HepG2 (cell line): ENCODE data around the gene RTF1. TPM values are rescaled to one million over a fixed set of nuclear protein-coding genes. Genes with fewer than 3 reads are reported as not detected.

Source experiments
- ATAD3A ChIP-seq: sonication (generic); formaldehyde crosslinking; IDR thresholded peaks from 2 replicates; pipeline ENCODE4 v1.4.0; 2020; ENCODE audit warnings: missing genetic modification reagents
- ELK4 ChIP-seq: sonication (generic); formaldehyde crosslinking; IDR thresholded peaks from 2 replicates; pipeline ENCODE4 v1.9.0; 2021; ENCODE audit warnings: missing genetic modification reagents, borderline replicate concordance
- IKZF4 ChIP-seq: sonication (generic); formaldehyde crosslinking; IDR thresholded peaks from 2 replicates; pipeline ENCODE4 v1.5.1; 2020; ENCODE audit warnings: borderline replicate concordance, mild to moderate bottlenecking, low read depth, missing genetic modification reagents; ENCODE audit errors: not compliant biosample characterization
- KDM4B ChIP-seq: sonication (generic); formaldehyde crosslinking; IDR thresholded peaks from 2 replicates; pipeline ENCODE4 v1.4.0; 2020; ENCODE audit warnings: missing genetic modification reagents
- MATR3 ChIP-seq: sonication (generic); formaldehyde crosslinking; IDR thresholded peaks from 2 replicates; pipeline ENCODE4 v1.4.0; 2020; ENCODE audit warnings: missing genetic modification reagents
- MBD4 ChIP-seq: IDR thresholded peaks from 2 replicates; pipeline ENCODE4 v1.6.1; 2012; ENCODE audit warnings: low read length, inconsistent platforms, borderline replicate concordance
- MED13 ChIP-seq: sonication (generic); formaldehyde crosslinking; IDR thresholded peaks from 2 replicates; pipeline ENCODE4 v1.5.0; 2020; ENCODE audit warnings: missing genetic modification reagents
- MED8 ChIP-seq: sonication (generic); formaldehyde crosslinking; IDR thresholded peaks from 2 replicates; pipeline ENCODE4 v1.8.1; 2023; ENCODE audit warnings: mild to moderate bottlenecking, missing genetic modification reagents; ENCODE audit not compliant: insufficient replicate concordance
- MXI1 ChIP-seq: IDR thresholded peaks from 3 replicates; pipeline ENCODE4 v1.6.1; 2012; ENCODE audit warnings: low read depth, low read length, inconsistent platforms, borderline replicate concordance
- PBX3 ChIP-seq: sonication (generic); formaldehyde crosslinking; IDR thresholded peaks from 2 replicates; pipeline ENCODE4 v1.8.1; 2023; ENCODE audit warnings: missing genetic modification reagents, inconsistent platforms, borderline replicate concordance
- TAF1 ChIP-seq: sonication (generic); formaldehyde crosslinking; IDR thresholded peaks from 2 replicates; pipeline ENCODE4 v1.4.0; 2020; ENCODE audit warnings: missing genetic modification reagents
- TARDBP ChIP-seq: sonication (generic); formaldehyde crosslinking; IDR thresholded peaks from 2 replicates; pipeline ENCODE4 v1.8.0; 2022; ENCODE audit warnings: mild to moderate bottlenecking, missing genetic modification reagents
- UBTF ChIP-seq: sonication (generic); formaldehyde crosslinking; IDR thresholded peaks from 2 replicates; pipeline ENCODE4 v1.4.0; 2020; ENCODE audit warnings: mild to moderate bottlenecking, missing genetic modification reagents
- ZNF138 ChIP-seq: sonication (generic); formaldehyde crosslinking; IDR thresholded peaks from 2 replicates; pipeline ENCODE4 v1.5.0; 2020; ENCODE audit warnings: mild to moderate bottlenecking, low read depth, missing genetic modification reagents
- ZNF30 ChIP-seq: sonication (generic); formaldehyde crosslinking; IDR thresholded peaks from 2 replicates; pipeline ENCODE4 v1.5.0; 2020; ENCODE audit warnings: mild to moderate bottlenecking, missing genetic modification reagents
- ZNF331 ChIP-seq: sonication (generic); formaldehyde crosslinking; IDR thresholded peaks from 2 replicates; pipeline ENCODE4 v1.4.0; 2020; ENCODE audit warnings: missing genetic modification reagents
- ZNF431 ChIP-seq: sonication (generic); formaldehyde crosslinking; IDR thresholded peaks from 2 replicates; pipeline ENCODE4 v1.9.0; 2022; ENCODE audit warnings: missing genetic modification reagents, low read depth, mild to moderate bottlenecking, borderline replicate concordance
- ZNF564 ChIP-seq: sonication (generic); formaldehyde crosslinking; IDR thresholded peaks from 2 replicates; pipeline ENCODE4 v1.8.1; 2023; ENCODE audit warnings: mild to moderate bottlenecking, missing genetic modification reagents
- ZNF567 ChIP-seq: sonication (generic); formaldehyde crosslinking; IDR thresholded peaks from 2 replicates; pipeline ENCODE4 v1.8.1; 2023; ENCODE audit warnings: mild to moderate bottlenecking, missing genetic modification reagents, borderline replicate concordance
- ZNF83 ChIP-seq: sonication (generic); formaldehyde crosslinking; IDR thresholded peaks from 2 replicates; pipeline ENCODE4 v1.4.0; 2020; ENCODE audit warnings: missing genetic modification reagents, mild to moderate bottlenecking, borderline replicate concordance
- polyA plus RNA-seq, 8 experiments: library from polyadenylated mRNA; depleted of rRNA in 3 of 8; stranded (reverse) in 7 of 8; unstranded in 1 of 8; fragments of >200 nt; fragmentation: Illumina TruSeq in 4 of 8; extraction: Trizol in 4 of 8; gene quantifications; 2 replicates each; pipeline versions ENCODE4 v1.2.1 to v1.2.3, GENCODE V29; 2011 to 2016; ENCODE audit warnings: low read depth in 4 of 8, missing spikeins in 1 of 8, mixed read lengths in 1 of 8; ENCODE audit not compliant: insufficient read depth in 1 of 8
- total RNA-seq, 5 experiments: library from RNA; depleted of rRNA; stranded (reverse); fragments of >200 nt; fragmentation: Illumina TruSeq; extraction: Trizol; gene quantifications; 2 replicates each; pipeline ENCODE4 v1.2.3, GENCODE V29; 2016; ENCODE audit warnings: low read depth in 1 of 5
- TF ChIP-seq, protein P1 (sequence below): sonication (generic); formaldehyde crosslinking; IDR thresholded peaks from 2 replicates; pipeline ENCODE4 v1.4.0; 2020; ENCODE audit warnings: missing genetic modification reagents, borderline replicate concordance

Gene RTF1
- total and polyA plus RNA-seq, 2 of the 13 experiments (the other 11 are each of a cell fraction or from before 2014, with no cell fraction given), result 13.9 to 17.9 TPM

DNA sequence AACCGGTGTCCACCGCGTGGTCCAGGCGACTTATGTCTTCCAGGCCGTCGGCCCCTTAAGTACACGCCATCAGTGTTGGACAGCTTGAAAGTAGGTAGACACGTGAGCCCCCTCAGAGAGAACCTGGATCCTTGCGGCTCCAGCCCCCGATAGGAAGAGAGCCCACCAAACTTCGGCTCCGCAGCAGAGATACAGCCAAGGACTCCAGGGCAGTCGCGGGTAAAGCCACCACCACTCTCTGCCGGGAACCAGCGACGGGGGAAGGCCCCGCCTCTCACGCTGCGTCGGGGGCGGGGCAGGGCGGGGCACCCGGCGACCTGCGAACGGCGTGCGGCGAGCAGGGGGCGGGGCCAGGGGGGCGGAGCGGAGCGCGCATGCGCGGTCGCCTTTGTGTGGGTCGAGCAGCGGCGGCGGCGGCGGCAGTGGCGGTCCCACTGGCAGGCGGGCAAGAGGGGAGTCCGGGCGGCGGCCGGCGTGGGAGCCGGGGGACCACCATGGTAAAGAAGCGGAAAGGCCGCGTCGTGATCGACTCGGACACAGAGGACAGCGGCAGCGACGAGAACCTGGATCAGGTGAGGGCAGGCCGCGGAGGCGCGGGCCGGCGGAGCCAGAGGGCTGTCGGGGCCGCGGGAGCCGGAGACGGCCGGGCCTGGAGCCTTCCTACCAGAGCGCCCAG is at the start of gene RTF1 (continued):
- TF ChIP-seq, protein P1, sequence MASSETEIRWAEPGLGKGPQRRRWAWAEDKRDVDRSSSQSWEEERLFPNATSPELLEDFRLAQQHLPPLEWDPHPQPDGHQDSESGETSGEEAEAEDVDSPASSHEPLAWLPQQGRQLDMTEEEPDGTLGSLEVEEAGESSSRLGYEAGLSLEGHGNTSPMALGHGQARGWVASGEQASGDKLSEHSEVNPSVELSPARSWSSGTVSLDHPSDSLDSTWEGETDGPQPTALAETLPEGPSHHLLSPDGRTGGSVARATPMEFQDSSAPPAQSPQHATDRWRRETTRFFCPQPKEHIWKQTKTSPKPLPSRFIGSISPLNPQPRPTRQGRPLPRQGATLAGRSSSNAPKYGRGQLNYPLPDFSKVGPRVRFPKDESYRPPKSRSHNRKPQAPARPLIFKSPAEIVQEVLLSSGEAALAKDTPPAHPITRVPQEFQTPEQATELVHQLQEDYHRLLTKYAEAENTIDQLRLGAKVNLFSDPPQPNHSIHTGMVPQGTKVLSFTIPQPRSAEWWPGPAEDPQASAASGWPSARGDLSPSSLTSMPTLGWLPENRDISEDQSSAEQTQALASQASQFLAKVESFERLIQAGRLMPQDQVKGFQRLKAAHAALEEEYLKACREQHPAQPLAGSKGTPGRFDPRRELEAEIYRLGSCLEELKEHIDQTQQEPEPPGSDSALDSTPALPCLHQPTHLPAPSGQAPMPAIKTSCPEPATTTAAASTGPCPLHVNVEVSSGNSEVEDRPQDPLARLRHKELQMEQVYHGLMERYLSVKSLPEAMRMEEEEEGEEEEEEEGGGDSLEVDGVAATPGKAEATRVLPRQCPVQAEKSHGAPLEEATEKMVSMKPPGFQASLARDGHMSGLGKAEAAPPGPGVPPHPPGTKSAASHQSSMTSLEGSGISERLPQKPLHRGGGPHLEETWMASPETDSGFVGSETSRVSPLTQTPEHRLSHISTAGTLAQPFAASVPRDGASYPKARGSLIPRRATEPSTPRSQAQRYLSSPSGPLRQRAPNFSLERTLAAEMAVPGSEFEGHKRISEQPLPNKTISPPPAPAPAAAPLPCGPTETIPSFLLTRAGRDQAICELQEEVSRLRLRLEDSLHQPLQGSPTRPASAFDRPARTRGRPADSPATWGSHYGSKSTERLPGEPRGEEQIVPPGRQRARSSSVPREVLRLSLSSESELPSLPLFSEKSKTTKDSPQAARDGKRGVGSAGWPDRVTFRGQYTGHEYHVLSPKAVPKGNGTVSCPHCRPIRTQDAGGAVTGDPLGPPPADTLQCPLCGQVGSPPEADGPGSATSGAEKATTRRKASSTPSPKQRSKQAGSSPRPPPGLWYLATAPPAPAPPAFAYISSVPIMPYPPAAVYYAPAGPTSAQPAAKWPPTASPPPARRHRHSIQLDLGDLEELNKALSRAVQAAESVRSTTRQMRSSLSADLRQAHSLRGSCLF (CRISPR knock-in tag), result no peak
- no peak for TF ChIP-seq ZNF567 (CRISPR knock-in tag)
- no peak for TF ChIP-seq MBD4
- peak; percentile 81 for TF ChIP-seq TAF1 (CRISPR knock-in tag)
- TF ChIP-seq PBX3 (CRISPR knock-in tag), result no peak
- TF ChIP-seq TARDBP, result no peak
- TF ChIP-seq MED8, result peak; percentile 44
- TF ChIP-seq ELK4 (CRISPR knock-in tag), result no peak
- TF ChIP-seq ZNF431, result peak; percentile 55; the same call in 1 of the 2 replicates
- TF ChIP-seq ZNF331 (CRISPR knock-in tag), result peak; percentile 34
- TF ChIP-seq ZNF30 (CRISPR knock-in tag), result no peak
- TF ChIP-seq MATR3, result no peak
- peak; percentile 87 for TF ChIP-seq MXI1
- TF ChIP-seq ZNF138 (CRISPR knock-in tag), result no peak
- TF ChIP-seq UBTF (CRISPR knock-in tag), result peak; percentile 95; the same call in 1 of the 2 replicates
- no peak for TF ChIP-seq IKZF4 (CRISPR knock-in tag)
- no peak for TF ChIP-seq ATAD3A
- no peak for TF ChIP-seq ZNF83 (CRISPR knock-in tag)
- no peak for TF ChIP-seq MED13 (CRISPR knock-in tag)
- no peak for TF ChIP-seq KDM4B (CRISPR knock-in tag)
- no peak; the same call in 1 of the 2 replicates for TF ChIP-seq ZNF564
